Neural cell (in vitro differentiated cells): ENCODE results near the gene ELP1. TPM values are rescaled to one million over a fixed set of nuclear protein-coding genes. Genes with fewer than 3 reads are reported as not detected.

ENCODE experiments used
- H2AFZ ChIP-seq: fragments of 200-600, 300-800 bp; sonication (generic), shearing (Covaris generic); 2 replicates; pipeline ENCODE4 v1.6.0; 2014; ENCODE audit warnings: low read depth, mild to moderate bottlenecking, antibody characterized with exemption, low read length, moderate library complexity
- H3F3A ChIP-seq: fragments of 200-600 bp; shearing (Covaris generic); 2 replicates; pipeline ENCODE4 v1.6.1; 2016; ENCODE audit warnings: mild to moderate bottlenecking, moderate library complexity, mixed read lengths, antibody characterized with exemption, low read length; ENCODE audit not compliant: insufficient read depth, poor library complexity, severe bottlenecking
- H3K27ac ChIP-seq: fragments of 200-600, 300-800 bp; sonication (generic), shearing (Covaris generic); 2 replicates; pipeline ENCODE4 v1.5.1; 2014; ENCODE audit warnings: mild to moderate bottlenecking, low read length, moderate library complexity
- H3K27me3 ChIP-seq: fragments of 300-800, 200-600 bp; sonication (generic), shearing (Covaris generic); 2 replicates; pipeline ENCODE4 v1.6.0; 2014; ENCODE audit warnings: mild to moderate bottlenecking, low read depth, low read length, moderate library complexity; ENCODE audit not compliant: insufficient read depth
- H3K36me3 ChIP-seq: fragments of 300-800, 200-600 bp; sonication (generic), shearing (Covaris generic); 2 replicates; pipeline ENCODE4 v1.5.1; 2014; ENCODE audit warnings: mild to moderate bottlenecking, antibody characterized with exemption, low read length, moderate library complexity; ENCODE audit not compliant: insufficient read depth
- H3K4me2 ChIP-seq: fragments of 300-800, 200-600 bp; sonication (generic), shearing (Covaris generic); 2 replicates; pipeline ENCODE4 v1.6.0; 2014; ENCODE audit warnings: mild to moderate bottlenecking, low read length
- H3K4me3 ChIP-seq: fragments of 300-800, 200-600 bp; sonication (generic), shearing (Covaris generic); 2 replicates; pipeline ENCODE4 v1.5.1; 2014; ENCODE audit warnings: mild to moderate bottlenecking, low read length, moderate library complexity
- H3K79me2 ChIP-seq: fragments of 200-600 bp; shearing (Covaris generic); replicated peaks from 2 replicates; pipeline ENCODE4 v1.6.0; 2014; ENCODE audit warnings: mild to moderate bottlenecking, low read length, moderate library complexity; ENCODE audit not compliant: insufficient read depth
- H3K9ac ChIP-seq: fragments of 300-800, 200-600 bp; sonication (generic), shearing (Covaris generic); 2 replicates; pipeline ENCODE4 v1.6.1; 2016; ENCODE audit warnings: mild to moderate bottlenecking, low read length, mixed read lengths
- H3K9me2 ChIP-seq: fragments of 200-600 bp; shearing (Covaris generic); 2 replicates; pipeline ENCODE4 v1.6.1; 2016; ENCODE audit warnings: mild to moderate bottlenecking, low read length, mixed read lengths; ENCODE audit not compliant: insufficient read depth
- H3K9me3 ChIP-seq: fragments of 200-600, 300-800 bp; sonication (generic), shearing (Covaris generic); 2 replicates; pipeline ENCODE4 v1.6.1; 2016; ENCODE audit warnings: mild to moderate bottlenecking, mixed run types, low read length, moderate library complexity, mixed read lengths
- H4K20me1 ChIP-seq: fragments of 200-600 bp; shearing (Covaris generic); 2 replicates; pipeline ENCODE4 v1.6.1; 2016; ENCODE audit warnings: mild to moderate bottlenecking, mixed run types; ENCODE audit not compliant: insufficient read depth
- CTCF ChIP-seq: fragments of 450-650 bp; IDR thresholded peaks from 2 replicates; pipeline ENCODE4 v1.5.1; 2014; ENCODE audit warnings: antibody characterized with exemption, mild to moderate bottlenecking, moderate library complexity; ENCODE audit not compliant: poor library complexity, severe bottlenecking
- EP300 ChIP-seq: fragments of 450-650 bp; conservative IDR thresholded peaks from 2 replicates; pipeline ENCODE4 v1.6.1; 2014; ENCODE audit warnings: antibody characterized with exemption, mild to moderate bottlenecking, moderate library complexity; ENCODE audit not compliant: poor library complexity, severe bottlenecking
- EZH2 ChIP-seq: fragments of 200-600, 300-800 bp; shearing (Covaris generic), sonication (generic); IDR thresholded peaks from 2 replicates; pipeline ENCODE4 v1.6.1; 2014; ENCODE audit warnings: antibody characterized with exemption, low read length, borderline replicate concordance, mild to moderate bottlenecking; ENCODE audit not compliant: insufficient read depth, poor library complexity, severe bottlenecking
- MXI1 ChIP-seq: fragments of 450-650 bp; conservative IDR thresholded peaks from 2 replicates; pipeline ENCODE4 v1.6.1; 2014; ENCODE audit warnings: antibody characterized with exemption, mild to moderate bottlenecking; ENCODE audit not compliant: poor library complexity, severe bottlenecking
- POLR2AphosphoS5 ChIP-seq: IDR thresholded peaks from 2 replicates; pipeline ENCODE4 v1.6.1; 2012
- RAD21 ChIP-seq: fragments of 450-650 bp; conservative IDR thresholded peaks from 2 replicates; pipeline ENCODE4 v1.6.1; 2014; ENCODE audit warnings: antibody characterized with exemption, mild to moderate bottlenecking, moderate library complexity
- REST ChIP-seq: IDR thresholded peaks from 2 replicates; pipeline ENCODE4 v1.6.1; 2012; ENCODE audit warnings: borderline replicate concordance
- SMC3 ChIP-seq: fragments of 450-650 bp; conservative IDR thresholded peaks from 2 replicates; pipeline ENCODE4 v1.6.1; 2014; ENCODE audit warnings: antibody characterized with exemption, mild to moderate bottlenecking, moderate library complexity; ENCODE audit not compliant: poor library complexity
- TAF1 ChIP-seq: IDR thresholded peaks from 2 replicates; pipeline ENCODE4 v1.6.1; 2012; ENCODE audit warnings: low read depth
- polyA plus RNA-seq: library from polyadenylated mRNA; depleted of rRNA; stranded (reverse); fragments of >200 nt; gene quantifications from 2 replicates; pipeline ENCODE4 v1.2.3, GENCODE V29; 2014

Gene ELP1
- polyA plus RNA-seq, 1 donor from 2014 or later: 112 TPM

- H3K79me2 ChIP-seq: no peaks in the 10 kb centered on the region
- no peak overlapping the region for H2AFZ ChIP-seq
- no peak overlapping the region for H3K4me2 ChIP-seq
- H3K9me3 ChIP-seq: no peaks in the 10 kb centered on the region
- no peak for TF ChIP-seq EP300
- no peak for TF ChIP-seq REST
- TF ChIP-seq EZH2: no peak
- no peak for TF ChIP-seq RAD21
- TF ChIP-seq SMC3: no peak
- no peak for TF ChIP-seq MXI1
- no peak for TF ChIP-seq POLR2AphosphoS5
- no peak for TF ChIP-seq CTCF
- no peak for TF ChIP-seq TAF1
- H4K20me1 ChIP-seq: no peaks in the 10 kb centered on the region
- no peaks in the 10 kb centered on the region for H3K36me3 ChIP-seq
- no peak overlapping the region for H3K9ac ChIP-seq
- no peak overlapping the region for H3K27ac ChIP-seq
- H3K9me2 ChIP-seq: no peaks in the 10 kb centered on the region
- no peak overlapping the region for H3K4me3 ChIP-seq
- no peaks in the 10 kb centered on the region for H3F3A ChIP-seq
- no peaks in the 10 kb centered on the region for H3K27me3 ChIP-seq
Observed at GRCh38 chr9:108831496-108832178, 102.3 kb downstream of the ELP1 start.

GRCh38 chr9:108830272-108830671 lies 103.7 kb downstream of the ELP1 start:
- Histone ChIP-seq H3K36me3 (no peaks in the 10 kb centered on the region), H3K27me3 (no peaks in the 10 kb centered on the region), H3K4me2 (no peak overlapping the region), H3F3A (no peaks in the 10 kb centered on the region), H3K9ac (no peak overlapping the region), H3K27ac (no peak overlapping the region), H2AFZ (no peak overlapping the region), H3K9me3 (no peaks in the 10 kb centered on the region), H4K20me1 (no peaks in the 10 kb centered on the region), H3K79me2 (no peaks in the 10 kb centered on the region), H3K9me2 (no peaks in the 10 kb centered on the region), H3K4me3 (no peak overlapping the region)
- no peak for TF ChIP-seq TAF1
- TF ChIP-seq REST: no peak
- no peak for TF ChIP-seq POLR2AphosphoS5
- no peak for TF ChIP-seq MXI1
- TF ChIP-seq SMC3: no peak
- TF ChIP-seq EZH2: no peak
- TF ChIP-seq CTCF: no peak
- TF ChIP-seq RAD21: no peak
- no peak for TF ChIP-seq EP300
